AG08396 (cell line): ENCODE data around the gene FCHSD2.
"Not testable (repeated sequence)": the region's sequence is repeated elsewhere in the genome, so short reads cannot be mapped to it uniquely, and the experiment has no call there.

ENCODE experiments used
- DNase-seq: peaks from one replicate; pipeline ENCODE4 v3.0.0; 2012; ENCODE audit warnings: low spot score, mixed read lengths

The FCHSD2 gene

DNA sequence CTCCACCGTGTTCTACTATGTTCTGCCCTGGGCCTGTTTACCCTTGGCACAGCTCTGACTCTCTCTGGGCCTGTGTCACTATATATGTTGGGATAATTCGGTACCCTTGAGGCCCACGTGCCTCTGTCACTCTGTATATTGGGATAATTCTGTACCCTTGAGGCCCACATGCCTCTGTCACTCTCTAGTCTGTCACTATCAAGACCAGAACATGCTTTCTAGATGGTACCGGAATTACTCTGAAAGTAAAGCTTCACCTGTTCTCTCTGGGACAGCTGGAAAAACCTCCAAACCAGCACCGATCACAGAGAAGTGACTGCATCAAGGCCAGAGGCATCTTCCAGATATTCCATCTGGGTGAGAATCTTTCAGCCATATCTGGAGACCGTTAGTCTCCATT, 9.3 kb upstream of the FCHSD2 start:
- DNase-seq, result no peak

DNA sequence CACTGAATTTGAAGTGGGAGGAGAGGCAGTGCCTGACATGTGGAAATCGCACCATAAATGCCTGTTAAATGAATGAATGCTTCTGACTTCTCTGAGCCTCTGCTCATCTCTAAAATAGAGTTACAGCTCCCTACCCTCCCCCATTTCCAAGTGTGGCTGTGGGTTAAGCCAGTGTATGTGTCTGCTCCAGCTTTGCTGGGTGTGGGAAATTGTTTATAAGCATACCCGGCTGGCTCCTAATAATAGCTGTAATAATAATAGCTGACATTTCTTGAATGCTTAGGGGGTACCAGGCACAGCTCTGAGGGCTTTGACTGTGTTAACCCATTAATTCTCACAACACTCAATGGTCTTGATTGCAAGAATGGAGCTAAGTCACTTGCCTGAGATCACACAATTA, 7.0 kb upstream of the FCHSD2 start:
- DNase-seq, result no peak

DNA sequence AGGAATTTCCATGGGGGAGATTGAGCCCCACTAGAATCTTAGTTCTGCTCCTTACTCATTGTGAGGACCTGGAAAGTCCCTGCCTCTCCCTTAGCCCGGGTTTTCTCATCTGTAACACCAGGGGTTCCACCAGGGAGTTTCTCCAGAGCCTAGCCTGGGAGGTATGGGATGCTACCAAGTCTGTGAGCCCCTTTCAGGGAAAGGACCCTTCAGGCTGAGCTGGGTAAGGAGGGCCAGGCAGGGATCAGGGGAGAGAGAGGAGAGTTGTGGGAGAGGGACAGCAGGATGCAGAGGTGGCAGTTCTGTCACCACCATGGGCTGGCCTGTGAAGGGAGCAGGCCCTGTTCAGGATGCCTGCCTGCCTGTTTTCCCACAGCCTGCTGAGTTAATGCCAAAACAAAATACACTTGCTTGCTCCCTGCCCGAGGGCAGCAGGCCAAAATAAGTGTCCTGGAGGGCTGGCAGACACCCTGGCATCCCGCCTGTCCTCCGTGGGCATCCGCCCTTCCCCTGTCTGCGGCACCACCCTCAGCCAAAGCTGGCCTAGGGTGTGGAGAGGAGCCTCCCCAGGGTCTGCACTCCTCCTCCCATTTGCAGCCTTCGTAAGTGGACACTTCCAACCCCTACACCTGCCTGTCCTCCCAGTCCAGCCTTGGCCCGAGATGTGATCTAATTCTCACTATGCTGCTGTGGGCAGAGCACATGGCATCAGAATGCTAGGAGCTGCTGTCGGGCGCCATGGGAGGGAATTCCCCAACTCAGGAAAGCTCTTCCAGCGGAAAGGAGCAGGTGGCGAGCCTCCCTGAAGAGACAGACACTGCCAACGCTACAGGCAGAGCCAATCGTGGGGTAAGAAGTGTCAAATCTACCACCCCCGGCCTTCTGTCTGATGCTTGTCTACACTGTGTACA, 5.9 kb upstream of the FCHSD2 start:
- DNase-seq, result no peak

DNA sequence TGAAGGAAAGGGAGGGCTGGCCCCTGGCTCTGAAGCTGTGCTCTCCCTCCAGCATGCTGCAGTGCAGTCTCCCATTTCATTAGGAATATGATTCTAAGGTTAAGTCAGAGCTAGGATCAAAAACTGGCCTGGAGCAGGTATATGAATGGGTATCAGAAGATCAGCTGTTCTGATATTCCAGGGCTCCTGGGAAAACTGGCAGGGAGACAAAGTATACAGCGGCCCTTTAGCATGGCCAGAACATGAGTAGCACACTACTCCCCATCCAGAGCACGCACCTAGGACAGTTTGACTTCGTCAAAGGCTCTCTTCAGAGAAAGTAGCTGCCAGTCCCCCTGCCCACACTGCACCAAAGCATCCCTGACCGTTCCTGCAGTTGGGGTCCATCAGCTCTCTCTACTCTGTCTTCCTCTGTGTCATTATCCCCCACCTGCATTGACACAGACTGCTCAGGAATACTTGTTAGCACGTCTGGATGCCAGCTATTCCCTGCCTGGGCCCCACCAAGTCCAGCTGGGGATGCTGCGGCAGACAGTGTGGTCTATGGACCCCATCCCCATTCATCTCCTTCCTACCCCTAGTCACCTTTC, 4.0 kb upstream of the FCHSD2 start:
- DNase-seq, result no peak

DNA sequence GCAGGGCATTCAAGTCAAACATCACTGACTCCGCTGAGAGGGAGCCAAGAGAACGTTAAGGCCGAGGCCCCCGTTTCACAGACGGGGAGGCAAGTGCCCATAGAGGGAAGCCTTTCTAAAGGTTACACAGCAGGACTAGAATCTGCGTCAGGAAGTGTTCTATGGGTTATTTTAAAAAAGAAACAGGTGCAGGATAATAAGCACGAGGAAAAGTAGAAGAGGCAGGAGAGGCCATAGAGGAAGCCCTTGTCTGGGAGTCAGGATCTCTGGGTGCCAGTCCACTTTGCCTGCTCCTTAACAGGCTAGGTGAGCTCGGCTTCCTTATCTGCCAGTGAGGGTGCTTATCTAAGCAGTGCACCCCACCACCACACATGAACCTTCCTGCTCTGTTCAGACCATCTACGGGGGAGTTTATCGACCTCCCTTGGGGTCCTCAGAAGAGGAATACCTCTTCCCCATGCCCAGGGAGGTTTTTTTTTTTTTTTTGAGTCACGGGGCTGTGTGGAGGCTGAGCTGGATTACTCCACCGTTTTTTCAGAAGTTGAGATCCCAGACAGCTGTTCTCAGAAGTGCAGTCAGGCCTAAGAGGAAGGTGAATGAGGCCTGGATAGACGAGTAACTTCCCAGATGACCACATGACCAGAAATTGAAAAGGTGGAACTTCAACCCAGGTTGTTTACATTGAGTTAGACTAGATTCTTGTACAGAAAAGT, 1.2 kb upstream of the FCHSD2 start:
- DNase-seq, result peak; percentile 21

DNA sequence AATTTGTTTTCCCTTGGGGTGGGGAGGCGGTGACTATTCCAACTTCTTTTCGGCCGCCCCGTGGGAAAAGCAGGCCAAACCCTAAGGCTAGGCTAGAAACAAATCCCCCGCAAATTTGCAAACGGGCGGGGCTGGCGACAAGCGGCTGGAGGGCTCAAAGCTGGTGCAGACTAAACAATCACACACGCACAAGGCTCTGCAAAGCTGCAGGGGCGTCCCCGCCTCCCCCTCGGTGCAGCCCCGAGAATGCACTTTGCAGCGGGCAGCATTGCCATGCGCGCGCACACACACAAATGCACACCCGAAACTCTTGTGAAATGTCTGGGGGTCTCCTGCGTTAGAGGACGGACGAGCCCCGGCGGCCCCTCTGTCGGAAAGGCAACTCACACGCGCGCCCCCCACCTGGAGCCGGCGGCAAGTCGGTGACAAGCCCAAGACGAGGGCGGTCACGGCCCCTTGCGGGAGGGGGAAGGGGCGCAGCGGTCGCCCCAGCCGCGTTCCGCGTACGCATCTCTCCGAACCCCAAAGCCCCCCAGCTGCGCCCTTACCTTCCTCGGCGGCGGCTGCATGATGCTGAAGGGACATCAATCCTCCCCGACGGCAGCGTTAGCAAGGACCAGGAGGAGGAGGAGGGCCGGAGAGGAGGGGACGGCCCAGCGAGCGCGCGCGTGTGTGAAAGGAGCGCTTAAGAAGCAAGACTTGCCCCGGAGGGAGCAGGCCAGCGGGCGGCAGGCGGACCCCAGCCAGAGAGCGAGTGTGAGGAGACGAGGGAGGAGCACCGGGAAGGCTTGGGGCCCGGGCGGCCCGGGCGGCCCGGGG, 600 bp downstream of the FCHSD2 start:
- peak; percentile 83 for DNase-seq

DNA sequence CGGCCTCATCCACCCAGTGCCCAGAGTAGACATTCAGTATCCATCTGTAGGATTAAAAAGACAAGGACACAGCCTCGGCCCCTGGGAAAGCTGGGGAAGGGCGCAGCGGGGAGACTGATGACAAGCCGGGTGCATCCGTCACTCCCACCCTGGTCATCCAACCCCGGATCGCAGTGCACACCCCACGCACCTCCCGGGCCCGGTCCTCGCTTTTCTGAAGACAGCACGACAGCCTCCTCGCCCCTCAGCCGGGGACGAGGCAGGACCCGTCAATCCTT, 1.1 kb downstream of the FCHSD2 start:
- DNase-seq, result peak; percentile 39

DNA sequence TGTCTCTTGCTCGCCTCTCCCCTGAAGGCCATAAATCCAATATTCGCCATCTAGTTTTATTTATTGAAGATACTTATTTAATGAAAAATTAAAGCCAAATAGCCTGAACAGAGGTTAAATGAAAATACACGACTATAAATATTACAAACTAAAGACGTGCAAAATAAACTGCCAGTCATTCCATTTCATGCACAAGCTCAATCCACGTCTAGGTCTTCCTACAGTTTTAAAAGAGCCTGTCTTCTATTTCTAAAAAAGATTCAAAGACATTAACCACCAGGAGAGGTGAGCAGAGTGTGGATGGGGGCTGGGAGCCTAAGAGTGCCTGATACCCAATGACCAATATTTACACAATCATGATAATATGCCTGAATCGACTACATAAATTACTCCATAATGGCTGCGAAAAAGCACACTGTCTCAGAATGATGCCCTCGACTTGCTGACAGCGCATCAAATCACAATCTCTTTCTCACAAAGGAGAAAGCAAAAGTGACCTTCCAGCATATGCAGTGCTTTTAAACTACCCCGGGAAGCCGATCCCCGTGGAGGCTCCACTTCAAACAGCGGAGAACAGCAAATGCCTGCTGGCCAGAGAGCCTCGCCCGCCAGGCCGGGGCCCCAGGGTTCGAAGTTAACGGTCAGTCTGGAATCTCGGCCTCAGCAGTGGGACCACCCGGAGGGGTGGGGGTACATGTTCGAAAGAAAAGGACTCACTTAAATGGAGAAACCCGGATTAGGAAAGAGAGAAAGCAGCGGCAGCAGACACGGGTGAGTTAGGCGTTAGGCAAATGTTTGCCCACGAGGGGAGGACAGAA, 1.7 kb downstream of the FCHSD2 start:
- peak; percentile 65 for DNase-seq

DNA sequence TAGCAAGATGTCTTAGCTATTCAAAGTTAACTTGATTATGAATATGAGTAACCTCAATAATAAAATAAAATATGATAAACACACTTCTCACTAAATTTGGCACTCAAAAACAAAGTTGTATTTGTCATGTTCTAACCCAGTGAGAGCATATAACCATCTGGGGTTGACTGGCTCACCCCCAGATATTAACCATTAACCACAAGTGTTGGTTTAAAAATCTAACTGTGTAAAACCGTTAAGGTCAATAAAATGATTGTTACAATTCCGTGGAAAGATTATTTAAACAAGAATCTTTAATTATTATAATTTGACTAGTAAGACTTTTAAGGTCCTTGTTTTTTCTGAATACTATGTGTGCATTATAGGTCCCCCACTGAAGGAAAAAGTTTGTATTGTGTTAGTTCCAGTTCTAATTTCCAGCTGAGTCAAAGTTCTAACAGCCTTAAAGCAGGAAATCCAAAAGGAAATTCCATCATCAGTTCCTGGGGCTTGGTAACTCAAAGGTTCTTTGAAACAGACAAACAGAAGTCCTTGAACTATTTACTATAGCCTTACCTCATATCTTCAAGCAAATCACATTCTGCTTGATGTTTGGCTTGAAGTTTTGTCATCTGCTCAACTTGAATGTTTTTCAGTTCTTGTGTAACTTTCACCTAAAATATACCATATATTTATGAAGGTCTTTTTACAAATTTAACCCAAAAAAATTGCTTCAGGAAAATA, 2.5 kb downstream of the FCHSD2 start:
- DNase-seq, result peak; percentile 20

DNA sequence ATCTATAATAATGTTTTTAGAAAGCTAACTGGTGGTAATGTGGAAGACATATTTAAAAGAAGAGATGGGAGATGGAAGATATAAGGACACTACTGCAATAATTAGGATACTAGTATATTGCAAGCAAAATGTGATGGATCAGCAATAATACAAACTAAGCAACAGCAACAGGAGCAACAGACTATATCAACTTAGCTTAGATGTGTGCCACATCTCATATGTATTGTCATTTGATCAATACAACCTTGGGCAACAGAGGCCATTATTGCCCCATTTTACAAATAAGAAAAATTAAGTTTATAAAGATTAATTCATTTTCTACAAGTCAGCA, 4.2 kb downstream of the FCHSD2 start:
- DNase-seq, result no peak

DNA sequence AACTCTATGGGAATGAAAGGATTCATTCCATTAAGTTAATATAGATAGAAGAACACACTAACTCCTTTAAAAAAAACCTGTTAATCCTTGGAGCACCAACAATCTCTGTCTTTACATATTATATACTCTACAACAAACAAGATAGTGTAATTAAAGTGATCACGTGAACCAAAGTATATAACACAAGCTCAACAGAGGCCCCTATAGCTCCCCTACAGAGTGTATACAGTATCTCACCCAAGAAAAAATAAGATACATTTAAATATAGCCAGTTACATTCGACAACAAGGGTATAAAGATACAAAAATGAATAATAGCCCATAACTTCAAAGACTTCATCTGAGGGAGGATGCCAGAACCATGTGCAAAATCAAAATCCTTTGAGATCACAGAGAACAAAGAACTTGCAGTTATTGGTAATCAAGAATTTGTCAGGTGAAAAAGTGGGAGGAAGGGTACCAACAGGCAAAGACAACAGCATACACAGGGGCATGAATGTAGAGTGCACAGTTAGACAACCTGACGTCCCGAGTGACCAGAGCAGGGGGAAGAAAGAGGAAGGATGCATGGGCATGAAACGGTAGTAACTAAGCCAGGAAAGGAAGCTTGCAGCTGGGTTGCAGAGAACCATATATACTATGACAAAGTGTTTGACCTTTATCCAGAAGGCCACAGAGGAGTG, 4.7 kb downstream of the FCHSD2 start:
- no peak for DNase-seq

DNA sequence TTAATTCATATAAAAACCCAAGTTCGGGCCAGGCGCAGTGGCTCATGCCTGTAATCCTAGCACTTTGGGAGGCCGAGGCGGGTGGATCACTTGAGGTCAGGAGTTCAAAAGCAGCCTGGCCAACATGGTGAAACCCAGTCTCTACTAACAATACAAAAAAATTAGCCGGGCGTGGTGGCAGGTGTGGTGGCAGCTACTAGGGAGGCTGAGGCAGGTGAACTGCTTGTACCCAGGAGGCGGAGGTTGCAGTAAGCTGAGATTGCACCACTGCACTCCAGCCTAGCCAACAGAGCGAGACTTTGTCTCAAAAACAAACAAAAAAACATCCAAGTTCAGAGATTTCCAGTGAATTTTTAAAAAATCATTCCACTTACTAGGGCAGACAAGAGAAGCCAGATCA, 5.4 kb downstream of the FCHSD2 start:
- not testable (repeated sequence) for DNase-seq

DNA sequence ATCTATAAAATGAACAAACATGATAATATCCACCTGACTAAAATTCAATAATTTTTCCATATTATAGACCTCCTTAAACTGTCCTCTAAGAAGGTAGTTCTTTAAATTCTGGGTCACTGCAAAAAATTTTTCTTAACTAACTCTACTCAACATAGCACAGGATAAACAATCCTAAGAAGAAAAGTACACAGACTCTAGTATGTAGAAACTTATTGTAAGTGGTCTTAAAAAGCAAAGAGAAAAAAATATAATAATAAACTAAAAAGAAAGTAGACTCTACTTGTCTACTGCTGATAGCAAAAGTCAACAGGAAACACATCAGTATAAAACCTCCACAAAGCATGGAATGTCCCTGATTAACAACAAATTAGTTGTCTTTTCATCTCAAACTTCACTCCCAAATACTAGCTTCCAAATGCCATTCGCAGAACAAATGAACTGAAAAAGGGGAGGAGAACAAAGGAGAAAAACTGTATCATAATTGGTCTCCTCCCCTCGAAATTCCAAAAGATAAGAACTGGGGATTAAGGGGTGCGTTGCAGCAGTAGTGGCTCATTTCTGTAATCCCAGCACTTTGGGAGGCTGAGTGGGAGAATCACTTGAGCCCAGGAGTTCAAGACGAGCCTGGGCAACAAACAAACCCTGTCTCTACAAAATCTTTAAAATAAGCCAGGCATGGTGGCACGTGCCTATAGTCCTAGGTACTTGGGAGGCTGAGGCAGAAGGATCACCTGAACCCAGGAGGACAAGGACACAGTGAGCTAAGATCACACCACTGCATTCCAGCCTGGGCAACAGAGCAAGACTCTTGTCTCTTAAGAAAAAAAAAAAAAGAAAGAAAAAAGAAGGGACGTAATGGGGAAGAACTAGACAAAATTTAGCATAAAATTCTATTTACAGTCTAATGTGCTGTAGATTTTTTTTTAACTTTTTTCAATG, 6.5 kb downstream of the FCHSD2 start:
- no peak for DNase-seq

DNA sequence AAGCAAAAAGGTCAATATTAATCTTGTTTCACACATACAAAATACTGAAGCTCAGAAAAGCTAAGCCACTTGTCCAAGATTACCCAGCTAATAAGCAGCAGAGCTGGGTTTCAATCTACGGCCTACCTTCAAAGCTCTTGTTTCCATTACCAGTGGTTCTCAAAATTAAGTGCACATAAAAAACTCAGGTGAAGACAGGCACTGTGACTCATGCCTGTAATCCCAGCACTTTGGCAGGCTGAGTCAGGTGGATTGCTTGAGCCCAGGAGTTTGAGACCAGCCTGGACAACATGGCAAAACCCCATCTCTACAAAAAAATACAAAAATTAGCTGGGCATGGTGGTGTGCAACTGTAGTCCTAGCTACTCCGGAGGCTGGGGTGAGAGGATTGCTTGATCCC, 9.8 kb downstream of the FCHSD2 start:
- DNase-seq, result not testable (repeated sequence)

DNA sequence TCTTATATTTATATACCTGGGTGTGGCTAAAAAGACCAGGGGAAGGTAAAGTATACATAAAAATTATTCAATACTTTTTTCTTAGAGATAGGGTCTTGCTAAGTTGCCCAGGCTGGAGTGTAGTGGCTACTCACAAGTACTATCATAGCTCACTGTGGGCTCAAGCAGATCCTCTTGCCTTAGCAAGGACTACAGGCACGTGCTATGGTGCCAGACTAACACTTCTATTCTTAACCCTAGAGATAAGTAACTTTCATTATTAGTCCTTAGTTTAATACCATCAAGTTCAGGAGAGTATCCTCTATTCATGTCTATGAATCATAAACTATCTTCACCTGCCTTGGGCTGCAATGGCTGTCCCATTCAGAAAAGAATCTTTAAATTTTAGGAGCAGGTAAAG, 11.9 kb downstream of the FCHSD2 start:
- DNase-seq, result no peak

DNA sequence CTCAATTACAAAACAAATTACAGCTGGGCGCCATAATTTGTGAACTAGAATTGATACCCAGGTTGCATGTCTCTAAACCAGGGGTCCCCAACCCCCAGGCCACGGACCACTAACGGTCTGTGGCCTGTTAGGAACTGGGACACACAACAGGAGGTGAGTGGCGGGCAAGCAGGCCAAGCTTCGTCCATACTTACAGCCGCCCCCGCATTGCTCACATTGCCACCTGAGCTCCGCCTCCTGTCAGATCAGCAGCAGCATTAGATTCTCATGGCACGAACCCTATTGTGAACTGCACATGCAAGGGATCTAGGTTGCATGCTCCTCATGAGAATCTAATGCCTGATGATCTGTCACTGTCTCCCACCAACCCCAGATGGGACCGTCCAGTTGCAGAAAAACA, 12.9 kb downstream of the FCHSD2 start:
- DNase-seq, result no peak

DNA sequence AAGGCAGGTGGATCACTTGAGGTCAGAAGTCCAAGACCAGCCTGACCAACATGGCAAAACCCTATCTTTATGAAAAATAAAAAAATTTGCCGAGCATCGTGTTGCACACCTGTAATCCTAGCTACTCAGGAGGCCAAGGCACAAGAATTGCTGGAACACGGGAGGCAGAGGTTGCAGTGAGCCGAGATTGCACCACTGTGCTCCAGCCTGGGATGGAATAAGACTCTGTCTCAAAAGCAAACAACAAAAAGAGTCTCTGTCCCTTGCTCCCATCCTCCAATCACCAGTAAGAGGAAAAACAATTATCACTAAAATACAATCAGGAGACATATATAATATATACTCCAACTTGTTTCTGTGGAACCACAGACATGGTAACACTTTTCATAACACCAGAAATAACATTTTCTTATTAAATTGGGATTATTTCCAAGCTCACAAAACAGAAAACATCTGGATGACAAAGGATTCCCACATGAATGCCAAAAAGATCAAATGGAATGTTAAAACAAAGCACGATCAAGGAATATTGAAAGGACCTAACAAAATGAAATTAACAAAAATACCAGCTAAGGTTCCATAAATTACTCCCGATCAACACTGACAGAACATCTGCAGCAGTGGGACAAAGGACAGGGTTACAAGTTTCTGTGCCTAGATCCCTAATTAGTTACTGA, 15.2 kb downstream of the FCHSD2 start:
- no peak for DNase-seq

DNA sequence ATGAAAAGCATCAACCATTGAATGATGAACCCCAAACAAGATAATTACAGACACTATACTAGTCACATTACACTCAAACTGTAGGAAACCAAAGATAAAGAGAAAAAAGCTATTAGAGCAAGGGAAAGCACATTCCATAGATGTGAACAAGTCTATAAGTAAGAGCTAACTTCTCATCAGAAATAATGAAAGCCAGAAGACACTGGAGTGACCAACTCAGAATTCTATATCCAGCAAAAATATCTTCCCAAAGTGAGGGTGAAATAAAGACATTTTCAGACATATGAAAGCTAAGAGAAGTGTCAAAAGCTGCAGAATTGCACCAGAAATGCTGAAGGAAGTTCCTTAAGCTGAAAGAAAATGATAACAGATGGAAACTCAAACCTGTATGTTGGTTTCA, 17.3 kb downstream of the FCHSD2 start:
- DNase-seq, result no peak

DNA sequence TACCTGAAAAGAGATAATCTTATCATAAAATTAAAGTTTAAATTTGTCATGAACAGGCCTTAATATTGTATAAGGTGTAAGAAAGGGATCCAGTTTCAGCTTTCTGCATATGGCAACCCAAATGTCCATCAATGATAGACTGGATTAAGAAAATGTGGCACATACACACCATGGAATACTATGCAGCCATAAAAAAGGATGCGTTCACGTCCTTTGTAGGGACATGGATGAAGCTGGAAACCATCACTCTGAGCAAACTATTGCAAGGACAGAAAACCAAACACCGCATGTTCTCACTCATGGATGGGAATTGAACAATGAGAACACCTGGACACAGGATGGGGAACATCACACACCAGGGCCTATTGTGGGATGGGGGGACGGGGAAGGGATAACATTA, 18.2 kb downstream of the FCHSD2 start:
- not testable (repeated sequence) for DNase-seq
